ENCODE results near the gene CCDC159. TPM values are rescaled to one million over a fixed set of nuclear protein-coding genes. Genes with fewer than 3 reads are reported as not detected.

The CCDC159 gene
- total and polyA plus RNA-seq, 2 of the 4 experiments (the other 2 are of a cell fraction) = 4.7 to 14.0 TPM

GRCh38 chr19:11400798-11401197, 54.5 kb downstream of the CCDC159 start:
- Histone ChIP-seq H3K14ac (replicated peaks; ENCODE audit: low read depth, low read length) (no peak overlapping the region), H4K5ac (ENCODE audit: low read depth, low read length) (no peak overlapping the region), H4K20me1 (ENCODE audit: insufficient read depth, low read length) (no peaks in the 10 kb centered on the region), H3K27ac (ENCODE audit: insufficient read depth, low read length) (no peak overlapping the region), H3K56ac (ENCODE audit: extremely low read depth, insufficient read depth, low read length) (no peak overlapping the region), H3K79me1 (ENCODE audit: low read depth in 1 of 2, low read length in 2 of 2) (no peaks in the 10 kb centered on the region), H3K18ac (ENCODE audit: low read depth, low read length) (no peak overlapping the region), H4K8ac (ENCODE audit: low read depth in 2 of 2, low read length in 2 of 2) (no peak overlapping the region), H4K91ac (ENCODE audit: insufficient read depth, low read depth, low read length) (no peak overlapping the region), H3K27me3 (ENCODE audit: control insufficient read depth, insufficient read depth, low read length) (no peaks in the 10 kb centered on the region), H3K4me2 (ENCODE audit: low read depth, low read length) (no peak overlapping the region), H2AK5ac (ENCODE audit: low read depth, low read length) (no peak overlapping the region), H3K9me1 (ENCODE audit: insufficient read depth, low read length) (no peaks in the 10 kb centered on the region), H3K4me1 (ENCODE audit: control insufficient read depth, insufficient read depth, low read length) (no peaks in the 10 kb centered on the region), H2BK15ac (ENCODE audit: low read depth, low read length) (no peak overlapping the region), H3K9me3 (ENCODE audit: control insufficient read depth, insufficient read depth, low read length) (no peaks in the 10 kb centered on the region), H2AFZ (replicated peaks; ENCODE audit: low read length, poor library complexity) (no peak overlapping the region), H2AK9ac (replicated peaks; ENCODE audit: low read depth, low read length, poor library complexity) (no peak overlapping the region), H3K23ac (ENCODE audit: low read depth, low read length) (no peak overlapping the region), H3K4ac (ENCODE audit: low read depth, low read length) (no peak overlapping the region), H2BK5ac (ENCODE audit: low read depth, low read length, poor library complexity, severe bottlenecking) (no peak overlapping the region), H3K4me3 (ENCODE audit: insufficient read depth, low read depth, low read length) (no peak overlapping the region), H3K36me3 (ENCODE audit: control insufficient read depth, insufficient read depth, low read length) (no peaks in the 10 kb centered on the region), H3K9ac (ENCODE audit: low read depth, low read length) (no peak overlapping the region), H2BK20ac (ENCODE audit: low read depth, low read length) (no peak overlapping the region), H2BK120ac (ENCODE audit: low read depth, low read length) (no peak overlapping the region)
- no peak for ATAC-seq (ENCODE audit: low read depth)
- no TSS peak for BruUV-seq (replicated peaks)
- TF ChIP-seq CEBPB (IDR thresholded peaks at IDR 0.05; ENCODE audit: low read depth, low read length) (no peak), CTCF (conservative IDR thresholded peaks at IDR 0.05; ENCODE audit: low read depth, low read length) (no peak), MXI1 (IDR thresholded peaks at IDR 0.05; ENCODE audit: borderline replicate concordance, low read depth, low read length) (no peak), SMC3 (IDR thresholded peaks at IDR 0.05; ENCODE audit: low read depth, low read length) (no peak), POLR2A (IDR thresholded peaks at IDR 0.05; ENCODE audit: low read depth, low read length) (no peak), ELK1 (IDR thresholded peaks at IDR 0.05; ENCODE audit: borderline replicate concordance, low read depth, low read length) (no peak), MAZ (IDR thresholded peaks at IDR 0.05; ENCODE audit: borderline replicate concordance, low read depth, low read length) (no peak)
- DNase-seq = no peak
- in situ Hi-C loops (cut with MboI; ENCODE audit: low sequenced_read_pairs) (no loop called here), dilution Hi-C loops (cut with HindIII; ENCODE audit: low sequenced_read_pairs, unreplicated experiment) (no loop called here), intact Hi-C loops (cut with micrococcal nuclease) (no loop called here)
- WGBS, 2 experiments (ENCODE audit: extremely low coverage in 2 of 2, insufficient read length in 1 of 2) = no CpG with 5 or more reads among the region's 1 CpG
- ChIA-PET POLR2A (ENCODE audit: unreplicated experiment) (no interaction called here), CTCF (no interaction called here)

All from IMR-90 (cell line).